Small intestine (tissue), 7 donors: ENCODE data around the gene LMO1. TPM values are rescaled to one million over a fixed set of nuclear protein-coding genes. Genes with fewer than 3 reads are reported as not detected.
A peak's percentile ranks its signal among the peaks of the same experiment; 100 is the strongest.

Source experiments
- DNase-seq, 2 donors: peaks; one replicate each; pipeline versions ENCODE4 v3.0.0 to v3.0.0-alpha.2; 2013
- FAIRE-seq: peaks from 2 replicates; lab custom pipeline; 2012; peaks lifted over from hg19 to GRCh38; lab: Jason Lieb, UNC
- H3K27ac ChIP-seq, 3 donors: one replicate each; pipeline ENCODE4 v1.5.1; 2013; ENCODE audit warnings: low read length in 2 of 3, mild to moderate bottlenecking in 2 of 3, control low read depth in 1 of 3, inconsistent platforms in 1 of 3, low read depth in 1 of 3, moderate library complexity in 1 of 3
- H3K27me3 ChIP-seq, 3 donors: one replicate each; pipeline ENCODE4 v1.6.1; 2013; ENCODE audit warnings: low read length in 3 of 3, inconsistent platforms in 1 of 3; ENCODE audit not compliant: control insufficient read depth in 3 of 3, insufficient read depth in 3 of 3
- H3K36me3 ChIP-seq, 3 donors: one replicate each; pipeline ENCODE4 v1.6.1; 2013; ENCODE audit warnings: low read length in 3 of 3, inconsistent platforms in 1 of 3, low read depth in 1 of 3, mild to moderate bottlenecking in 1 of 3, moderate library complexity in 1 of 3; ENCODE audit not compliant: control insufficient read depth in 3 of 3, insufficient read depth in 2 of 3
- H3K4me1 ChIP-seq, 3 donors: one replicate each; pipeline ENCODE4 v1.6.1; 2013; ENCODE audit warnings: low read length in 2 of 3, inconsistent platforms in 1 of 3, low read depth in 1 of 3, mild to moderate bottlenecking in 1 of 3, moderate library complexity in 1 of 3; ENCODE audit not compliant: control insufficient read depth in 3 of 3, insufficient read depth in 2 of 3
- H3K4me3 ChIP-seq, 3 donors: one replicate each; pipeline ENCODE4 v1.5.1; 2013; ENCODE audit warnings: low read length in 3 of 3, control low read depth in 1 of 3, inconsistent platforms in 1 of 3, low read depth in 1 of 3, mild to moderate bottlenecking in 1 of 3, moderate library complexity in 1 of 3
- H3K9me3 ChIP-seq, 2 donors: one replicate each; pipeline ENCODE4 v1.6.1; 2013; ENCODE audit warnings: low read depth in 1 of 2, low read length in 1 of 2; ENCODE audit not compliant: control insufficient read depth in 2 of 2, insufficient read depth in 1 of 2
- WGBS, 3 donors: extraction: QIAGEN DNeasy Blood & Tissue Kit; methylation state at CpG; one replicate each; pipeline ENCODE4 v1.1.7; 2013; 5-methylcytosine and 5-hydroxymethylcytosine counted together
- polyA plus RNA-seq, 4 donors: library from polyadenylated mRNA; stranded (reverse) in 3 of 4; unstranded in 1 of 4; fragments of 200-250 nt in 3 of 4; fragments of 120-200 nt in 1 of 4; gene quantifications; one replicate each; pipeline versions ENCODE4 v1.2.1 to v1.2.3, GENCODE V29; 2013
- donor health status: healthy with polysubstance abuse.
- donor health status: control.
- donor health status: control.
- donor health status: Bipolar disorder and iron deficiency.
- donor health status: healthy.

The LMO1 gene
- polyA plus RNA-seq, 4 donors = 0.04 TPM; not detected in 3

DNA sequence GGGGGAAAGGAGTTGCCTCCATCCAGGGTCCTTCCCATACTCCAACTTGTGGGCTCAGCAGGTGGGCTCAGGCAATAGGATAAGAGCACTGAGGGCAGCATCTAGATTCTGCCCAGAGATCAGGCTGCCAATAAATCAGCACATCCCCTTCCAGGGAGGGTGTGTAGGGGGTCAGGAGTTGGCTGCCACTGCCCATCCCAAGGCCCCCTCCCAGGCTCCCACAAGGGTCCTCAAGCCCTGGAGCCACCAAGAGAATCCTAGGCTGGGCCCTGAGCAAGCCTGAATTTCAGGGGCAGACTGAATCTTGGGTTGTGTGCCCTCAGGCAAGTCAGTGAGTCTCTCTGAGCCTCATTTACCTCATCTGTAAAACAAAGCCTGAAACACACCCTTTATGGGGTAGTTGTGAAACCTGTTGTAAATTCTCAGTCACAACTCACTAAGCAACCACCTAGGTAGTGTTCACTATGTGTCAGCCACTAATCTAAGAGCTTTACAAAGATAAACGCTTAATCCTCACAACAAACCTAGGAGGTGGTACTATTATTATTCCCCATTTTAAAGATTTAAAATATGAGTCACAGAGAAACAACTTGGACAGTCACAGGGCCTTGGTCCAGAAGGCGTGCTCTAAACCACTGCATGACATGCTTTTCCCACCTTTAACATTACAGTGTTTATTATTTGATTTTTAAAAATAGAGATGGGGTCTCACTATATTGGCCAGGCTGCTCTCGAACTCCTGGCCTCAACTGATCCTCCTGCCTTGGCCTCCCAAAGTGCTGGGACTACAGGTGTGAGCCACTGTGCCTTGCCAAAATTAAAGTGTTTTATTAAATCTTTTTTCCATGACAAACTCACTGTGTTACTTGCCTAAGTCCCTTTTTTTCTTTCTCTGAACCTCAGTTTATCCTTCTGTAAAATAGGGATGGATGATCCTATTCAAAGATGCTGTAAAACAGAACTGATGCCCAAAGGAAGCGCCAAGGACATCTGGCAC lies 36.2 kb downstream of the LMO1 start:
- H3K9me3 ChIP-seq = no peaks in the 10 kb centered on the region
- DNase-seq (peak in 1 of 2 donors; percentile 28), FAIRE-seq (no peak)
- 78 to 89% (median 78%) methylated on average over 4 of the region's 4 CpGs for WGBS, 3 donors
- no peak overlapping the region for H3K27ac ChIP-seq
- no peaks in the 10 kb centered on the region for H3K27me3 ChIP-seq
- H3K36me3 ChIP-seq = no peaks in the 10 kb centered on the region
- H3K4me1 ChIP-seq = no peaks in the 10 kb centered on the region
- no peak overlapping the region for H3K4me3 ChIP-seq

DNA sequence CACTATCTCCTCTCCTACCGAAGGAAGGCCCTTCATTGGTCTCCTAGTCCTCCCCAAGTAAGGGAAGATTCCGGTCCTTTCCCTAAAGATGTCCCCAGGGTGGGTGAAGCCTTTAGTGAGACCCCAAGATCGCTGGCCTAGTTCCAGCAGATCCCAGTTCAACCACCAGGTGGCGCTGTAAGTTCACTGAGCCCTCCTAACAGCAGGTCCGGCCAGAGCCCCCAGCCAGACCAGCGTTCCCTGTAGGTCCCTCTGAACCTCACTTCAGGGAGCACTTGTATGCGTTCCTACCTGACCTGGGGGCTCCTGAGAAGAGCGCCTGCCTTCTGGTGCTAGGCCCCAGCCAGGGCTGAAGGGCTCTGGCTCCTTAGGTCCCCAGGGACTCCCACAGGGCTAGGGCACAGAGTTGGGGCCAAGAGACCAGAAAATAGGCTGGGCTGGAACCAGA lies 38.1 kb downstream of the LMO1 start:
- Histone ChIP-seq H3K9me3 (no peaks in the 10 kb centered on the region), H3K27me3 (peaks cover 0 to under 1% (median 0%) of the 10 kb centered on the region in 3 donors), H3K27ac (no peak overlapping the region), H3K36me3 (no peaks in the 10 kb centered on the region), H3K4me1 (peaks cover 0 to 5% (median 0%) of the 10 kb centered on the region in 3 donors), H3K4me3 (no peak overlapping the region)
- FAIRE-seq (no peak), DNase-seq (peak; percentile 34 to 69)
- 11 to 17% (median 12%) methylated on average over 8 of the region's 8 CpGs for WGBS, 3 donors

DNA sequence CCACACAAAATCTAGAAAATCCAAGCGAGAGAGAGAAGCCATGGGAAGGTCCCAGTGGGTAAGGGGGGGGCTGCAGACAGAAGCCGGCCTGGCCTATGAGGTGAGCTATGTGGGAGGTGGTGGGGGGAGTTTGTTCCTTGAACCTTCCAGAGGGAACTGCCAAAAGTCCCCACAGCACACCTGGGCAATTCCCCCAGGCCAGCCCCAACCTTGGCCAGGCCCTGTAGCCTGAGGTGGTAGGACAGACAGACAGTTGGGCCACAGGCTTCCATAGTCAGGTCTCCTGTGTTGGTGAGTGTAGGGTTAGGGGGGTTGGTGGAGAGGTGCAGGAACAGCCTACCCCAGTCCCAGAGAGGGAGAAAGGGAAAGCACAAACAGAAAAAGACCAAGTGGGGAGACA lies 39.0 kb downstream of the LMO1 start:
- Histone ChIP-seq H3K27me3 (peaks cover 0 to 2% (median 0%) of the 10 kb centered on the region in 3 donors), H3K4me1 (peaks cover 0 to 5% (median 0%) of the 10 kb centered on the region in 3 donors), H3K36me3 (no peaks in the 10 kb centered on the region), H3K9me3 (no peaks in the 10 kb centered on the region), H3K4me3 (no peak overlapping the region), H3K27ac (no peak overlapping the region)
- DNase-seq (no peak), FAIRE-seq (no peak)
- WGBS, 3 donors = 79 to 86% (median 83%) methylated on average over 2 of the region's 2 CpGs

DNA sequence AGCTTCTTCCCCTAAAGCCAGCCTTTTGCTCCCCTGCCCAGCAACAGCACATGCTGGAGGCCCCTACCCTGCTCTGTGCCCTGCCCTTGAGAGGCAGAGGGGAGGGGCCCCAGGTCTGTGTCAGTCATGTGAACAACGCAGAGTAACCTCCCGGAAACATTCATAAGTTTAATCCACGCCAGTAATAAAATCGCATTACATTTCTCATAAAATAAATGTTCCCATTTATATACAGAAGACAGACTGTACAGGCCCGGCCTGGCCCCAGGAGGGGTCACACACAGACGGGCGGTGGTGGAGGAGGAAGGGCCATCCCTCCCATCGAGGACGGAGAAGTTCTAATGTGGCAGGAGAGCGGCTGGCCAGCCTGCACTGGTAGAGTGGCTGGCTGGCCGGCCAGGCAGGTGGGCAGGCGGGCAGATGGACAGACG lies 39.5 kb downstream of the LMO1 start:
- H3K27ac ChIP-seq = no peak overlapping the region
- no peaks in the 10 kb centered on the region for H3K36me3 ChIP-seq
- H3K27me3 ChIP-seq = peaks cover 0 to 2% (median 0%) of the 10 kb centered on the region in 3 donors
- no peak for DNase-seq
- no peak for FAIRE-seq
- peaks cover 0 to 5% (median 0%) of the 10 kb centered on the region in 3 donors for H3K4me1 ChIP-seq
- H3K9me3 ChIP-seq = no peaks in the 10 kb centered on the region
- 53 to 82% (median 75%) methylated on average over 13 of the region's 13 CpGs for WGBS, 3 donors
- no peak overlapping the region for H3K4me3 ChIP-seq

DNA sequence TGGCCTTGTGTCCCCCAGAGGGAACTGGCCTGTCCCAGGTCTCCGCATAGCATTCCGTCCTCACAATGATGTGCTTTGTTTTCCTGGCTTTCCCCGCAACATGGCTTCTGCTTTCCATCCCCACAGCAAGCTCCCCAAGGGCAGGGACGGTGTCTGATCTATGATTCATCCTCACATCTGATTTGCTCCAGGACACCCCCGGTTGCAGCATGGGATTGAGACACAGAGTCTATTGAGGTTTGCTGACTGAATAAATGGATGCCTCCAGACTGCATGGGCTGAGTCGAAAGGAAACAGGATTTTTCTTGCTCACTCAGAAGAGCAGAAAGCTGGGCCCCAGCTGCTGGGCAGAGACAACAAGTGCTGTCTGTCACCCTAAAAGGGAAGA lies 40.2 kb downstream of the LMO1 start:
- H3K27ac ChIP-seq = no peak overlapping the region
- WGBS, 3 donors = 80 to 82% (median 82%) methylated on average over 6 of the region's 6 CpGs
- peaks cover 0 to 5% (median 0%) of the 10 kb centered on the region in 3 donors for H3K4me1 ChIP-seq
- no peaks in the 10 kb centered on the region for H3K9me3 ChIP-seq
- FAIRE-seq (no peak), DNase-seq (no peak)
- H3K36me3 ChIP-seq = no peaks in the 10 kb centered on the region
- no peak overlapping the region for H3K4me3 ChIP-seq
- H3K27me3 ChIP-seq = peaks cover 0 to 4% (median 0%) of the 10 kb centered on the region in 3 donors

DNA sequence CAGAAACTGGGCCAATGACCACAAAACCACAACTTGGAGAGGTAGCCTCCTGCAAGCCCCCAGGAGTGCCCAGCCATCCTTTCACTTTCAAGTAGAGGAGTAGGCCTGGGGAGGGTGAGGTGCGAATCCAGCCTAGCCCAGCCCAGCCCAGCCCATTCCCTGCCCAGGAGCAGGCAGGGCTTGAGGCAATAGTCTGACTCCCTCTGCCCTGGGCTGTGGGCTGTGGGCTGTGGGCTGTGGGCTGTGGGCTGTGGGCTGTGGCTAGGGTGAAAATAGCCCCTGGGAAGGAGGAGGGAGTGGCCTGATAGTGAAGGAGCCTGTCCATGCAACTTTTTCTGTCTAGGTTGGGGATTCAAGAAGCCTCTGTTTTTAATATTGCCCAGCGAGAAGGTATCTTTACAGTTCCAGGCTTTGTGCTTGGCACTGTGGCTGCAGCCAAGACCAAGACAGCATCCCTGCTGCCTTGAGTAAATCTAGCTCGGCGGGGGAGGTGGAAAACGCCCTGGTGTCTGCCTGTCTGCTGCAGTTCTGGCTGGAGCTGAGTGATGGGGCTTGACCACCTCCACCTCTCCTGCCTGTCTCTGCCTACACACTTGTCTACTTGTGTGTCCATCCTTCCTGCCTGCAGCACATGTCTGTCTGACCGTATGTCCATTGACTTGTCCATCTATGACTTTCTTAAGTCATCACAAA lies 40.7 kb downstream of the LMO1 start:
- DNase-seq (no peak), FAIRE-seq (no peak)
- Histone ChIP-seq H3K27me3 (peaks cover 0 to 5% (median 0%) of the 10 kb centered on the region in 3 donors), H3K4me3 (no peak overlapping the region), H3K27ac (no peak overlapping the region), H3K9me3 (no peaks in the 10 kb centered on the region), H3K4me1 (peaks cover 0 to 5% (median 0%) of the 10 kb centered on the region in 3 donors), H3K36me3 (no peaks in the 10 kb centered on the region)
- 61 to 75% (median 66%) methylated on average over 6 of the region's 6 CpGs for WGBS, 3 donors

DNA sequence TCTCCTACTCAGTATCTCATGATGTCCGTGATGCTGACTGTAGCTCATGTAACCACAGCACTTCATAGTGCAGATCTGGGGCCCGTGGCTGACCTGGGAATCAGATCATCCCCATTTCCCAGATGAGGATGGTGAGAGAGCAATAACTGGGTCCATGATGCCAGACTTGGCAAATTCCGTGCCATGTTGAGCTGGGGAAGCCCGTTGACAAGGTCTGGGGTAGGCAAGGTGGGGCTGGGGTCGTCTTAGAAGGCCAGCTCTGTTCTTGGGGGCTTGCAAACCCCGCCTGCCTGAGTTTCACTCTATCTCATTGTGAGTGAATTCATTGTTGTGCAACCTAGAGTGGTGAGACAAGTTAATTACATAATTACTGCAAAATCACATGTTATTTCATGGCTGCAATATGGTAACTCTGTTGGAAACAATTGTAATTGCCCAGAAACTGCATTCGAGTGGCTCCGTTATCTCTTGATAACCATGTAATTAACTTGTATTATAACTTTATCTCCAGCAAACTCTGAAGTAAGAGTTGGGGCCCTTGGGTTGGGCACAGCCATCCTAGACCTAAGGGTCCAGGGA lies 41.7 kb downstream of the LMO1 start:
- H3K27me3 ChIP-seq = peaks cover 0 to 5% (median 0%) of the 10 kb centered on the region in 3 donors
- no peaks in the 10 kb centered on the region for H3K9me3 ChIP-seq
- FAIRE-seq (no peak), DNase-seq (peak in 1 of 2 donors; percentile 18)
- 47 to 69% (median 49%) methylated on average over 8 of the region's 8 CpGs for WGBS, 3 donors
- no peak overlapping the region for H3K27ac ChIP-seq
- no peaks in the 10 kb centered on the region for H3K36me3 ChIP-seq
- H3K4me3 ChIP-seq = no peak overlapping the region
- peaks cover 0 to 5% (median 0%) of the 10 kb centered on the region in 3 donors for H3K4me1 ChIP-seq
